Measurements from ENCODE around the gene CAPZA1. TPM values are rescaled to one million over a fixed set of nuclear protein-coding genes. Genes with fewer than 3 reads are reported as not detected.

The CAPZA1 gene
- total RNA-seq, 2 donors from 2014 or later, result 87.4 to 104 TPM

- intact Hi-C loops (cut with DNase I), result no loop called here
- TF ChIP-seq POLR2AphosphoS5 (IDR thresholded peaks at IDR 0.05) (no peak), POLR2A (IDR thresholded peaks at IDR 0.05) (no peak), CTCF (IDR thresholded peaks at IDR 0.05) (no peak)
- peaks cover 0 to 14% of the 10 kb centered on the region in 2 donors for H3K36me3 ChIP-seq
- H3K4me3 ChIP-seq, result no peak overlapping the region
- no peak for DNase-seq (ENCODE audit: low spot score)
- no peaks in the 10 kb centered on the region for H3K4me1 ChIP-seq (replicated peaks)
- H3K27ac ChIP-seq, result no peak overlapping the region
- no peaks in the 10 kb centered on the region for H3K9me3 ChIP-seq
- H3K27me3 ChIP-seq (replicated peaks; ENCODE audit: insufficient read depth), result no peaks in the 10 kb centered on the region
- 99% methylated on average over 2 of the region's 2 CpGs for WGBS
Measured at GRCh38 chr1:112603012-112603411, 16.6 kb upstream of the CAPZA1 start.

GRCh38 chr1:112603541-112603940, 16.1 kb upstream of the CAPZA1 start:
- no peak for DNase-seq (ENCODE audit: low spot score)
- no peak for TF ChIP-seq CTCF (IDR thresholded peaks at IDR 0.05)
- no peak for TF ChIP-seq POLR2A (IDR thresholded peaks at IDR 0.05)
- no peak for TF ChIP-seq POLR2AphosphoS5 (IDR thresholded peaks at IDR 0.05)
- WGBS, result 100% methylated on average over 1 of the region's 1 CpG
- no peak overlapping the region for H3K4me3 ChIP-seq
- no peaks in the 10 kb centered on the region for H3K4me1 ChIP-seq (replicated peaks)
- H3K27ac ChIP-seq, result no peak overlapping the region
- intact Hi-C loops (cut with DNase I), result no loop called here
- no peaks in the 10 kb centered on the region for H3K9me3 ChIP-seq
- H3K36me3 ChIP-seq, result peaks cover 0 to 14% of the 10 kb centered on the region in 2 donors
- H3K27me3 ChIP-seq (replicated peaks; ENCODE audit: insufficient read depth), result no peaks in the 10 kb centered on the region

- intact Hi-C loops (cut with DNase I), result no loop called here
- H3K27ac ChIP-seq, result no peak overlapping the region
- WGBS, result 83% methylated on average over 4 of the region's 4 CpGs
Measured at GRCh38 chr1:112605633-112606327, 13.9 kb upstream of the CAPZA1 start.

GRCh38 chr1:112614460-112615065, 5.1 kb upstream of the CAPZA1 start:
- intact Hi-C loops (cut with DNase I), result loop anchor here (5.0 kb wide), 1 partner anchor 112 kb away; no protein-coding TSS in a partner anchor

More at GRCh38 chr1:112605633-112606327, 13.9 kb upstream of the CAPZA1 start:
- no peak overlapping the region for H3K4me3 ChIP-seq
- no peak for DNase-seq (ENCODE audit: low spot score)
- H3K27me3 ChIP-seq (replicated peaks; ENCODE audit: insufficient read depth), result no peaks in the 10 kb centered on the region
- H3K9me3 ChIP-seq, result no peaks in the 10 kb centered on the region
- TF ChIP-seq CTCF (IDR thresholded peaks at IDR 0.05), result no peak
- TF ChIP-seq POLR2A (IDR thresholded peaks at IDR 0.05), result no peak
- no peaks in the 10 kb centered on the region for H3K4me1 ChIP-seq (replicated peaks)
- peaks cover 0 to 14% of the 10 kb centered on the region in 2 donors for H3K36me3 ChIP-seq

More at GRCh38 chr1:112614460-112615065, 5.1 kb upstream of the CAPZA1 start:
- TF ChIP-seq POLR2A (IDR thresholded peaks at IDR 0.05) (no peak), POLR2AphosphoS5 (IDR thresholded peaks at IDR 0.05) (no peak), CTCF (IDR thresholded peaks at IDR 0.05) (peak in 3 of 4 experiments; percentile 43 to 47 (median 46))
- WGBS, result 59% methylated on average over 6 of the region's 6 CpGs
- DNase-seq (ENCODE audit: low spot score), result no peak
- Histone ChIP-seq H3K36me3 (peaks cover 0 to 6% of the 10 kb centered on the region in 2 donors), H3K27ac (no peak overlapping the region), H3K9me3 (no peaks in the 10 kb centered on the region), H3K4me3 (no peak overlapping the region), H3K27me3 (replicated peaks; ENCODE audit: insufficient read depth) (no peaks in the 10 kb centered on the region), H3K4me1 (replicated peaks) (no peaks in the 10 kb centered on the region)
